ENCODE measurements around the gene RALGPS1. TPM values are rescaled to one million over a fixed set of nuclear protein-coding genes. Genes with fewer than 3 reads are reported as not detected.

The RALGPS1 gene
- total and polyA plus RNA-seq, 7 donors = 6.6 to 18.6 (median 11.4) TPM

DNA sequence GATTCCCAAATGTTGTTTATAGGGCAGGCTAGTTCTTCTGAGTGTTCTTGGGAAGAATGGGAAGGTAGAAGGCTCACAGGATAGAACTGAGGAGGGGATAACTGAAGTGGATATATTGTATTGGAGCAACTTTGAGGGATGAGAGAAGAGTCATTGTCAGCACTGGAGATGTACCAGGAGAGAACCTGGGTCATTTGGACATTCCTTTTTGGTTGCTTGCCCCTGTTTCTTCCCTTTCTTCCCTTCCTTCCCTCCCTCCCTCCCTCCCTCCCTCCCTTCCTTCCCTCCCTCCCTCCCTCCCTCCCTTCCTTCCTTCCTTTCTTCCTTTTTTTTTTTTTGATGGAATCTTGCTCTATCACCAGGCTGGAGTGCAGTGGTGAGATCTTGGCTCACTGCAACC is 45.3 kb downstream of the RALGPS1 start:
- no peak for DNase-seq
- peaks cover 0 to 3% (median 0%) of the 10 kb centered on the region in 4 donors for H3K36me3 ChIP-seq
- no peaks in the 10 kb centered on the region for H3K27me3 ChIP-seq
- peaks cover 0 to 37% (median 30%) of the 10 kb centered on the region in 4 donors for H3K4me1 ChIP-seq
- no peaks in the 10 kb centered on the region for H3K9me3 ChIP-seq
- H3K27ac ChIP-seq = peak overlapping the region in 2 of 4 donors; percentile 76 to 85
- intact Hi-C loops (cut with DNase I) = no loop called here
- TF ChIP-seq, protein P1, sequence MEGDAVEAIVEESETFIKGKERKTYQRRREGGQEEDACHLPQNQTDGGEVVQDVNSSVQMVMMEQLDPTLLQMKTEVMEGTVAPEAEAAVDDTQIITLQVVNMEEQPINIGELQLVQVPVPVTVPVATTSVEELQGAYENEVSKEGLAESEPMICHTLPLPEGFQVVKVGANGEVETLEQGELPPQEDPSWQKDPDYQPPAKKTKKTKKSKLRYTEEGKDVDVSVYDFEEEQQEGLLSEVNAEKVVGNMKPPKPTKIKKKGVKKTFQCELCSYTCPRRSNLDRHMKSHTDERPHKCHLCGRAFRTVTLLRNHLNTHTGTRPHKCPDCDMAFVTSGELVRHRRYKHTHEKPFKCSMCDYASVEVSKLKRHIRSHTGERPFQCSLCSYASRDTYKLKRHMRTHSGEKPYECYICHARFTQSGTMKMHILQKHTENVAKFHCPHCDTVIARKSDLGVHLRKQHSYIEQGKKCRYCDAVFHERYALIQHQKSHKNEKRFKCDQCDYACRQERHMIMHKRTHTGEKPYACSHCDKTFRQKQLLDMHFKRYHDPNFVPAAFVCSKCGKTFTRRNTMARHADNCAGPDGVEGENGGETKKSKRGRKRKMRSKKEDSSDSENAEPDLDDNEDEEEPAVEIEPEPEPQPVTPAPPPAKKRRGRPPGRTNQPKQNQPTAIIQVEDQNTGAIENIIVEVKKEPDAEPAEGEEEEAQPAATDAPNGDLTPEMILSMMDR (IDR thresholded peaks at IDR 0.05) = no peak
- no peak for TF ChIP-seq POLR2AphosphoS5 (IDR thresholded peaks at IDR 0.05)
- no peak for TF ChIP-seq POLR2A (IDR thresholded peaks at IDR 0.05)
- TF ChIP-seq EP300 (IDR thresholded peaks at IDR 0.05) = no peak
- no peak overlapping the region for H3K4me3 ChIP-seq

DNA sequence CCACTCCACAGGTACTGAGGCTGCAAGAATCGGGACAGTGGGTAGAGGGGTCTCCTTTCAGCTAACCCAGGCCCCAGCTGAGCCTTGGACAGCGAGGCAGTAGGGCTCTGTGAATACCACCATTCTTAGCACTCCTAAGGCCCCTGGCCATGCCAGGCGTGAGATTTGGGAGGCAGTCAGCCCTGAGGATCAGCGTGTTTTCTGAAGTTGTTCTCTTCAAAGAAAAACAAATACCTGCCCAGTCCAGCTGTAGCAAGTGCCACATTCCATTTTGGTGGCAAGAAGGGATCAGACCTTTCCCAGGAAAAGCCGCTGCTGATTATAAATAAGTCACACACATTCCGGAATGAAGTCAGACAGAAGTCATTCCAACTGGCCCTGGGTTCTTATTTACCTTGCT is 47.8 kb downstream of the RALGPS1 start:
- Histone ChIP-seq H3K4me1 (peaks cover 0 to 25% (median 19%) of the 10 kb centered on the region in 4 donors), H3K27me3 (no peaks in the 10 kb centered on the region), H3K4me3 (no peak overlapping the region), H3K36me3 (peaks cover 0 to 3% (median 0%) of the 10 kb centered on the region in 4 donors), H3K9me3 (no peaks in the 10 kb centered on the region), H3K27ac (no peak overlapping the region)
- intact Hi-C loops (cut with DNase I) = no loop called here
- no peak for TF ChIP-seq POLR2AphosphoS5 (IDR thresholded peaks at IDR 0.05)
- no peak for TF ChIP-seq EP300 (IDR thresholded peaks at IDR 0.05)
- TF ChIP-seq POLR2A (IDR thresholded peaks at IDR 0.05) = no peak
- TF ChIP-seq, protein P1 (IDR thresholded peaks at IDR 0.05) = no peak
- no peak for DNase-seq
- WGBS, 2 donors = 91 to 94% methylated on average over 6 of the region's 6 CpGs

DNA sequence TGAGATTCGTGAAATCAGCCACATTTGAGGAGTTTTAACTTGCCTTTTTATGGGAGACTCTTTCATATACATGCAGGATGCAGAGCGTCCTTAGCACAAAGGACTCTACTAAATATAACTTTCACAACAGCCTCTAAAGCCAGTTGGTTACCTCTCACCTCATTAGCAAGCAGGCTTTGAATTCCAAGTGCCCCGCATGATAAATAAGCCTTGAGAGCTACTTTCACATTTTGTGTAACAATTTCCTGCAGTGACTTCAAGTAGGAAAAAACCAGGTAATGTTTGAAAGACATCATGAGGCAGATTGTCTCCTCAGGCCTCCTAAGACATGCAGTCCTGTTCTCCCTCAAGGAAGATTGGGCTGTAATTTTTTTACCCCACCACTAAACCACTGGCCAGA is 50.5 kb downstream of the RALGPS1 start:
- DNase-seq = no peak
- Histone ChIP-seq H3K27ac (no peak overlapping the region), H3K9me3 (no peaks in the 10 kb centered on the region), H3K4me1 (no peaks in the 10 kb centered on the region), H3K36me3 (peaks cover 0 to 3% (median 0%) of the 10 kb centered on the region in 4 donors), H3K4me3 (no peak overlapping the region), H3K27me3 (no peaks in the 10 kb centered on the region)
- 85 to 86% methylated on average over 3 of the region's 3 CpGs for WGBS, 2 donors
- TF ChIP-seq POLR2AphosphoS5 (IDR thresholded peaks at IDR 0.05) (no peak), EP300 (IDR thresholded peaks at IDR 0.05) (no peak), POLR2A (IDR thresholded peaks at IDR 0.05) (no peak)
- TF ChIP-seq, protein P1 (IDR thresholded peaks at IDR 0.05) = no peak
- intact Hi-C loops (cut with DNase I) = no loop called here

DNA sequence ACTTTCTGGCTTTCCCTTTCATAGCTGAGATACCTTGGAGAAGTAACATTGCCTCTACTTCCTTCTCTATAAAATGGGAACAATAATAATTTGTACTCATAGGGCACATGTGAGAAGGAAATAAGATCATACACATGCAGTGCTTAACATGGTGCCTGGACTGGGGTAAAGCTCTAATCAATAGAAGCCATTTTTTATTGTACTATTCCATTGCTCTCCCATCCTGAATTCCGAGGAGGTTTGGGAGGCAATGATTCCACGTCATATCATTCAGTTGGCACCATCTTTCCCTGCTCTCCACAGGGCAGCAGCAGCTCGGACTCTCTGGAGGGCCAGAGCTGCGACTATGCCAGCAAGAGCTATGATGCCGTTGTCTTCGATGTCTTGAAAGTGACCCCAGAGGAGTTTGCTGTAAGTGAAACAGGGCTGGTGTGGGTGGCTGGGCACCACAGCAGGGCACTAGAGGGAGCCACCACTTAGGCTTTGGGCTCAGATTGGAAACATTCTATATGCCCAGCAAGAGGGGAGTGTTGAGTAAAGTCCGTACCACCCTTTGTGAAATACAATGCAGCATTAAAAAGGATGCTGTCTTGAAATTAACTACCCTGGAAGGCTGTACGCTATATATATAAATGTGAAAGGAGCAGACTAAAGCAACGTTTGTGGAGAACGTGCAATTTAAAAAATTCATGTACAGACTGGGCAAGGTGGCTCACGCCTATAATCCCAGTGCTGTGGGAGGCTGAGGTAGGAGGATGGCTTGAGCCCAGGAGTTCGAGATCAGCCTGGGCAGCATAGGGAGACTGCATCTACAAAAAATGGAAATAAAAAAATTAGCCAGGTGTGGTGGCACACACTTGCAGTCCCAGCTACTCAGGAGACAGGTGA is 51.2 kb downstream of the RALGPS1 start:
- Histone ChIP-seq H3K4me1 (no peaks in the 10 kb centered on the region), H3K27ac (no peak overlapping the region), H3K9me3 (no peaks in the 10 kb centered on the region), H3K4me3 (no peak overlapping the region), H3K36me3 (peaks cover 0 to 3% (median 0%) of the 10 kb centered on the region in 4 donors), H3K27me3 (no peaks in the 10 kb centered on the region)
- 90 to 91% methylated on average over 12 of the region's 12 CpGs for WGBS, 2 donors
- TF ChIP-seq EP300 (IDR thresholded peaks at IDR 0.05) = no peak
- TF ChIP-seq POLR2AphosphoS5 (IDR thresholded peaks at IDR 0.05) = no peak
- TF ChIP-seq POLR2A (IDR thresholded peaks at IDR 0.05) = no peak
- TF ChIP-seq, protein P1 (IDR thresholded peaks at IDR 0.05) = peak; percentile 33 to 74 (median 61)
- peak; percentile 74 for DNase-seq
- intact Hi-C loops (cut with DNase I) = no loop called here

All from sigmoid colon (tissue), 7 donors.